DMS 273 (cell line): ENCODE data around the gene TSPAN17.

Experiments
- DNase-seq: peaks from one replicate; lab custom pipeline; 2025; ENCODE audit not compliant: unreplicated experiment; lab: John Stamatoyannopoulos, UW

TSPAN17 gene

GRCh38 chr5:176647030-176647842, at the start of gene TSPAN17:
TSS of gene TSPAN17 (plus strand) at chr5:176647484. CDS start at chr5:176647616, 132 bp downstream.
- DNase-seq: peak; percentile 100

GRCh38 chr5:176599749-176600430, 47.4 kb upstream of the TSPAN17 start:
- DNase-seq: peak; percentile 63

GRCh38 chr5:176601901-176602482, 45.3 kb upstream of the TSPAN17 start:
- peak; percentile 78 for DNase-seq

- DNase-seq: no peak
Measured at GRCh38 chr5:176603091-176603490, 44.2 kb upstream of the TSPAN17 start.

- peak; percentile 43 for DNase-seq
Measured at GRCh38 chr5:176606032-176606431, 41.3 kb upstream of the TSPAN17 start.

GRCh38 chr5:176606875-176607274, 40.4 kb upstream of the TSPAN17 start:
- no peak for DNase-seq

- no peak for DNase-seq
Measured at GRCh38 chr5:176608142-176608705, 39.1 kb upstream of the TSPAN17 start.

GRCh38 chr5:176608937-176609723, 38.2 kb upstream of the TSPAN17 start:
- DNase-seq: peak; percentile 71

- peak; percentile 90 for DNase-seq
Measured at GRCh38 chr5:176609724-176610434, 37.4 kb upstream of the TSPAN17 start, which contains the start of gene GPRIN1. TSS of gene GPRIN1 (minus strand) at chr5:176610156. CDS start at chr5:176599834, 10,322 bp downstream.

GRCh38 chr5:176610435-176610773, 36.9 kb upstream of the TSPAN17 start:
- DNase-seq: peak; percentile 67

- DNase-seq: peak; percentile 55
Measured at GRCh38 chr5:176611435-176611834, 35.8 kb upstream of the TSPAN17 start.

GRCh38 chr5:176612008-176612407, 35.3 kb upstream of the TSPAN17 start:
- no peak for DNase-seq

- DNase-seq: no peak
Measured at GRCh38 chr5:176612855-176613254, 34.4 kb upstream of the TSPAN17 start.

- DNase-seq: peak; percentile 79
Measured at GRCh38 chr5:176614805-176615478, 32.3 kb upstream of the TSPAN17 start.

- DNase-seq: no peak
Measured at GRCh38 chr5:176616511-176616910, 30.8 kb upstream of the TSPAN17 start.

- no peak for DNase-seq
Measured at GRCh38 chr5:176618783-176619182, 28.5 kb upstream of the TSPAN17 start.

- peak; percentile 65 for DNase-seq
Measured at GRCh38 chr5:176619203-176619568, 28.1 kb upstream of the TSPAN17 start.

- DNase-seq: peak; percentile 50
Measured at GRCh38 chr5:176619569-176620332, 27.5 kb upstream of the TSPAN17 start.
